Adrenal gland (tissue), 12 donors: Measurements from ENCODE around the gene PTPN14. TPM values are rescaled to one million over a fixed set of nuclear protein-coding genes. Genes with fewer than 3 reads are reported as not detected.
A peak's percentile ranks its signal among the peaks of the same experiment; 100 is the strongest.

Source experiments
- DNase-seq, 7 donors: peaks; one replicate each; pipeline ENCODE4 v3.0.0-alpha.2; 2019 to 2020
- H3K27ac ChIP-seq, 5 donors: fragments of 200-600 bp; sonication (generic) in 4 of 5; 1 replicate in 3 of 5; 2 replicates in 2 of 5; pipeline versions ENCODE4 v1.5.1 to v1.8.0; 2016 to 2020; ENCODE audit warnings: mild to moderate bottlenecking in 1 of 5
- H3K27me3 ChIP-seq: fragments of 200-600 bp; 2 replicates; pipeline ENCODE4 v1.8.0; 2021
- H3K36me3 ChIP-seq, 2 donors: fragments of 200-600 bp; replicated peaks in 1 of 2; 1 replicate in 1 of 2; 2 replicates in 1 of 2; pipeline versions ENCODE4 v1.5.1 to v1.8.0; 2018 to 2022
- H3K4me1 ChIP-seq, 2 donors: fragments of 200-600 bp; replicated peaks in 1 of 2; 1 replicate in 1 of 2; 2 replicates in 1 of 2; pipeline versions ENCODE4 v1.5.1 to v1.8.0; 2018 to 2021
- H3K4me3 ChIP-seq, 4 donors: fragments of 200-600 bp; sonication (generic) in 3 of 4; one replicate each; pipeline ENCODE4 v1.5.1; 2016 to 2018
- H3K9me3 ChIP-seq, 3 donors: fragments of 200-600 bp; sonication (generic) in 1 of 3; replicated peaks in 1 of 3; 1 replicate in 2 of 3; 2 replicates in 1 of 3; pipeline versions ENCODE4 v1.5.1 to v1.8.0; 2016 to 2021
- POLR2A ChIP-seq, 2 donors: fragments of 450-650 bp; IDR thresholded peaks; one replicate each; pipeline ENCODE4 v1.6.1; 2017; ENCODE audit warnings: antibody characterized with exemption in 2 of 2, mild to moderate bottlenecking in 2 of 2, moderate library complexity in 1 of 2
- WGBS, 4 donors: extraction: QIAGEN DNeasy Blood & Tissue Kit in 2 of 4; methylation state at CpG; one replicate each; pipeline versions ENCODE4 v1.1.5 to v1.1.7; 2013 to 2017; 5-methylcytosine and 5-hydroxymethylcytosine counted together
- intact Hi-C, 2 donors: fragments of 100-400 bp; cut with DNase I; formaldehyde crosslinking; loops; one replicate each; pipeline versions ENCODE4 v1.14.1 to v1.15.0; 2022 to 2023
- polyA plus RNA-seq, 3 donors: library from polyadenylated mRNA; stranded (reverse); fragments of 200-250 nt in 2 of 3; fragments of 350-450 nt in 1 of 3; fragmentation: Illumina TruSeq in 1 of 3; extraction: RNeasy Lipid Tissue Mini Kit (QIAGEN cat#74804) in 1 of 3; gene quantifications; one replicate each; pipeline ENCODE4 v1.2.3, GENCODE V29; 2013 to 2014
- total RNA-seq, 9 donors: library from RNA; depleted of rRNA in 4 of 9; stranded (reverse); fragments of >200 nt in 4 of 9; fragments of 120-200 nt in 1 of 9; fragmentation: NEBNext Ultra II Directional in 1 of 9; extraction: Animal tissue kit (Norgen Biotek cat#: 25700) in 1 of 9; gene quantifications; one replicate each; pipeline versions ENCODE4 v1.1.0 to v1.2.4, GENCODE V29; 2013 to 2023
- TF ChIP-seq, protein P1 (sequence below), 6 experiments: fragments of 450-650 bp in 4 of 6; fragments of 200-600 bp in 2 of 6; sonication (generic) in 1 of 6; IDR thresholded peaks; 1 replicate in 5 of 6; 2 replicates in 1 of 6; pipeline versions ENCODE4 v1.5.1 to v1.8.0; 2016 to 2021; ENCODE audit warnings: antibody characterized with exemption in 6 of 6, mild to moderate bottlenecking in 2 of 6, moderate library complexity in 1 of 6
- donor health status: healthy with polysubstance abuse.
- donor health status: Bipolar disorder and iron deficiency.
- donor health status: DM: yes; HTN: yes; CAD: no.
- donor health status: DM: no; HTN: no; CAD: no.
- donor health status: DM: no; HTN: no; CAD: no.
- donor health status: DM: yes; HTN: yes; CAD: no.

The PTPN14 gene
- total and polyA plus RNA-seq, 12 donors: 7.9 to 96.2 (median 32.0) TPM

DNA sequence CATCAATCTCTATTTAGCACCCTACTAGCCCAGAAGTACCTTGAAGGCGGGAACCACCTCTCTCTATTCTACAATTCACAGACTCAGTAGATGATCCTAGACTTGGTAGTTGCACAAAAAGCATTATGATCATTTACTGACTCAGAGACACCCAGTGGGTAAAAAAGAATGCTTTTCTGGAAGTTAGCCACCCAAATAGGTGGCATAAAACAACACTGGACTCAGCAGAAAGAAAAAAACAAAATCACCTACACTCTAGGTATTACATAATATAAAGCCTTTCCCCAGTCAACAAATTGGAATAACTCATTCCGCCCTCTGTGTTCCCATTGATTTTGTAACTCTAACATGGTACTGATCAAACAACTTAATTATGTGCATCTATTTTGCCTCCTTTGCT lies 126.3 kb downstream of the PTPN14 start:
- Histone ChIP-seq H3K9me3 (no peaks in the 10 kb centered on the region), H3K4me3 (no peak overlapping the region), H3K27ac (no peak overlapping the region), H3K4me1 (peaks cover 0 to 18% of the 10 kb centered on the region in 2 donors), H3K27me3 (no peaks in the 10 kb centered on the region), H3K36me3 (no peaks in the 10 kb centered on the region)
- WGBS, 4 donors: 94 to 99% (median 96%) methylated on average over 2 of the region's 2 CpGs
- DNase-seq: no peak
- no peak for TF ChIP-seq POLR2A (IDR thresholded peaks at IDR 0.05)
- TF ChIP-seq, protein P1, sequence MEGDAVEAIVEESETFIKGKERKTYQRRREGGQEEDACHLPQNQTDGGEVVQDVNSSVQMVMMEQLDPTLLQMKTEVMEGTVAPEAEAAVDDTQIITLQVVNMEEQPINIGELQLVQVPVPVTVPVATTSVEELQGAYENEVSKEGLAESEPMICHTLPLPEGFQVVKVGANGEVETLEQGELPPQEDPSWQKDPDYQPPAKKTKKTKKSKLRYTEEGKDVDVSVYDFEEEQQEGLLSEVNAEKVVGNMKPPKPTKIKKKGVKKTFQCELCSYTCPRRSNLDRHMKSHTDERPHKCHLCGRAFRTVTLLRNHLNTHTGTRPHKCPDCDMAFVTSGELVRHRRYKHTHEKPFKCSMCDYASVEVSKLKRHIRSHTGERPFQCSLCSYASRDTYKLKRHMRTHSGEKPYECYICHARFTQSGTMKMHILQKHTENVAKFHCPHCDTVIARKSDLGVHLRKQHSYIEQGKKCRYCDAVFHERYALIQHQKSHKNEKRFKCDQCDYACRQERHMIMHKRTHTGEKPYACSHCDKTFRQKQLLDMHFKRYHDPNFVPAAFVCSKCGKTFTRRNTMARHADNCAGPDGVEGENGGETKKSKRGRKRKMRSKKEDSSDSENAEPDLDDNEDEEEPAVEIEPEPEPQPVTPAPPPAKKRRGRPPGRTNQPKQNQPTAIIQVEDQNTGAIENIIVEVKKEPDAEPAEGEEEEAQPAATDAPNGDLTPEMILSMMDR (IDR thresholded peaks at IDR 0.05): no peak
- intact Hi-C loops: no loop called here

DNA sequence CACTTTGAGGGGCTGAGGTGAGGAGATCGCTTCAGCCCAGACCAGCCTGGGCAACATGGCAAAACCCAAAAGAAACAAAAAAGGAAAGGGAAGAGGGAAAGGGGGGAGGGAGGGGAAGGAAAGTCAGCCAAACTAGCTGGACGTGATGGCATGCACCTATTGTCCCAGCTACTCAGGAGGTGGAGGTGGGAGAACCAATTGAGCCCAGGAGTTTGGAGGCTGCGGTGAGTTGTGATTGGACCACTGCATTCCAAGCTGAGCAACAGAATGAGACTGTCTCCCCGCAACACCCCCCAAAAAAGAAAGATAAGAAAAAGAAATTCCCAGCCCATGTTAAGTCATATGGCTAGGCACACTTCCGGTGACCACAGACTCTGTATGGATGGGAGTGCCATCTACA lies 128.4 kb downstream of the PTPN14 start:
- peaks cover 0 to 8% of the 10 kb centered on the region in 2 donors for H3K4me1 ChIP-seq
- no peaks in the 10 kb centered on the region for H3K9me3 ChIP-seq
- no peaks in the 10 kb centered on the region for H3K27me3 ChIP-seq
- H3K27ac ChIP-seq: no peak overlapping the region
- no peaks in the 10 kb centered on the region for H3K36me3 ChIP-seq
- no peak for DNase-seq
- intact Hi-C loops: no loop called here
- 91 to 97% (median 93%) methylated on average over 5 of the region's 5 CpGs for WGBS, 4 donors
- TF ChIP-seq, protein P1 (IDR thresholded peaks at IDR 0.05): no peak
- TF ChIP-seq POLR2A (IDR thresholded peaks at IDR 0.05): no peak
- no peak overlapping the region for H3K4me3 ChIP-seq

DNA sequence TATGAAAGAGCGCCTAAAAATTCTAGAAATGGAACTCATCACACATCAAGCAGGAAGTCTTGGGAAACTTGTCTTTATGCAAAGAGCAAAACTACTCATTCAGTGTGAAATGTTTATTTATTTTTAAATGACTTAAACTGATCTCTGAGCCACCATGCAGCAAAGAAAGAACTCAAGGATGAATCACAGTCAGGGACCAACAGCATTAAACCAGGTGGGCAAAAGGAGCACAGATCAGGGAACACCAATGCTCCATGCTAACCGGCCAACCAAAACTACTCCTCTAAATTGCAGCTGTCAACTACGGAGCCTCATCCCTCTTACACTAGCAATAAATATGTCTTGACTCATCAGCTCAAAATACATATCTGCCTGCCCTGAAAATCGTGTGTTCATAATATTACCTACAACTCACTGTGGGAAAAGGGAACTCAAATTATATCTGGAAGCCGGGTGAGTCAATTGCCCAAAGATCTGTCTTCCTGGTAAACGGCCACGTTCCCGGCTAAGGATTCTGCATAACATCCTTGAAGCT lies 129.2 kb downstream of the PTPN14 start:
- Histone ChIP-seq H3K36me3 (no peaks in the 10 kb centered on the region), H3K4me1 (peaks cover 0 to 8% of the 10 kb centered on the region in 2 donors), H3K27me3 (no peaks in the 10 kb centered on the region), H3K27ac (no peak overlapping the region), H3K9me3 (no peaks in the 10 kb centered on the region), H3K4me3 (no peak overlapping the region)
- WGBS, 4 donors: 66 to 79% (median 73%) methylated on average over 8 of the region's 8 CpGs
- intact Hi-C loops: no loop called here
- no peak for TF ChIP-seq POLR2A (IDR thresholded peaks at IDR 0.05)
- TF ChIP-seq, protein P1 (IDR thresholded peaks at IDR 0.05): no peak
- peak in 1 of 7 donors; percentile 24 for DNase-seq

DNA sequence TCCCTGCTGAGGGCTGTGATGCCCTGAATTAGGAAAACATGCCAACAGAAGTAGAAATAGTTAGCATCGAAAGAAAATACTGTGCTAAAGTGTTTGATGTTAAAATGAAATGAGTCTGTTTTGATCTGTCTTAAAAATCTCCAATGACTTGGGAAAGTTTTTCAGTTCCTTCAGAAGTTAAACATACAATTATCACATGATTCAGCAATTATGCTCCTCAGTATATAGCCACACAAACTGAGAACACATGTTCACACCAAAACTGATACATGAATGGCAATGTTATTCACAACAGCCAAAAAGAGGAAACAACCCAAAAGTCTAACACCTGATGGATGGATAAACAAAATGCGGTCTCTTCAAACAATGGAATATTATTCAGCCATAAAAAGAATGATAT lies 130.6 kb downstream of the PTPN14 start:
- intact Hi-C loops: no loop called here
- H3K9me3 ChIP-seq: no peaks in the 10 kb centered on the region
- TF ChIP-seq, protein P1 (IDR thresholded peaks at IDR 0.05): no peak
- no peak for TF ChIP-seq POLR2A (IDR thresholded peaks at IDR 0.05)
- no peak for DNase-seq
- peaks cover 0 to 9% of the 10 kb centered on the region in 2 donors for H3K4me1 ChIP-seq
- no peaks in the 10 kb centered on the region for H3K36me3 ChIP-seq
- 46 to 97% (median 69%) methylated on average over 2 of the region's 2 CpGs for WGBS, 4 donors
- H3K4me3 ChIP-seq: no peak overlapping the region
- no peaks in the 10 kb centered on the region for H3K27me3 ChIP-seq
- no peak overlapping the region for H3K27ac ChIP-seq
